UCSD-AML1 (cell line): Measurements from ENCODE around the gene FAM3A.

ENCODE experiments used
- DNase-seq: peaks from one replicate; lab custom pipeline; 2025; ENCODE audit not compliant: unreplicated experiment; lab: John Stamatoyannopoulos, UW

The FAM3A gene

DNA sequence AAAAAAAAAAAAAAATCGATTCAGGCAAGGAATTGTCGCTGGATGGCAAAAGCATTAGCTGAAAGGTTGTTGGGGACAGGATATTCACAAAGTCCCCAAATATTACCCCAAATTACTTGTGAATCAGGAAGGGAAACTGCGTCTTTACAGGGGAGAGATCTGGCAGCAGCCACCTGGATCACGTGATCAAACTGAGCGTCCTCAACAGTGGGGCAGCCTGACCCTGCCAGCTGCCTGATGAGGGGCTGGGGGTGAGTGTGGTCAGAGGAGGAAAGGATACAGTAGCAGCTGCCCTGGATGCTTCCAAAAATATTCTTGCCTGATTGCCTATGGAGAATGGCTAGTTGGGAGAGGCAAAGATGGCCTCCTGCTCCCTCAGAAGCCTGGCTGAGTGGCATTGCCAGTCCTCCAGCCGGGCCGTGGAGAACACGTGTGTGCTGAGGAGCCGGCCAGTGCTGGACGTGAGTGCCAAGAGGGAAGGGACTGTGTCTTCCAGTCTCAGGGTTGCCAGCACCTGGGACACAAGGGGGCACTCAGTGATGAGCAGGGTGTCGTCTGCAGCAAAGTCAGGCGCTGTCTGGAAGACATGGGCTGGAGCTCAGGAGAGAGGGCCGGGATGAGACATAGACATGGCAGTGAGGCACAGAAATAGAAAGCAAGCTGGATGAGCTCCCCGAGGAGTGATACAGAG lies 34.0 kb downstream of the FAM3A start:
- no peak for DNase-seq

DNA sequence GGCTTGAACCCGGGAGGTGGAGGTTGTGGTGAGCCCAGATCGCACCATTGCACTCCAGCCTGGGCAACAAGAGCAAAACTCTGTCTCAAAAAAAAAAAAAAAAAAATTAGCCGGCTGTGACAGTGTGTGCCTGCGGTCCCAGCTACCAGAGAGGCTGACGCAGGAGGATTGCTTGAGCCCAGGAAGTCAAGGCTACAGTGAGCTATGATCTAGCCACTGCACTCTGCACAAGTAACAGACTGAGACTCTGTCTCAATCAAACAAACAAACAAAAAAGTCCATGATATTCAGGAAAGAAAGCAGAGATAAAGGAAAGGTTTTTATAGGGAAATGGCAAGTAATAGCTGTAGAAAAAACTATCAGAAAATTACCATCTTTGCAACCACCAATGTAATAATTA lies 34.8 kb downstream of the FAM3A start:
- no peak for DNase-seq

DNA sequence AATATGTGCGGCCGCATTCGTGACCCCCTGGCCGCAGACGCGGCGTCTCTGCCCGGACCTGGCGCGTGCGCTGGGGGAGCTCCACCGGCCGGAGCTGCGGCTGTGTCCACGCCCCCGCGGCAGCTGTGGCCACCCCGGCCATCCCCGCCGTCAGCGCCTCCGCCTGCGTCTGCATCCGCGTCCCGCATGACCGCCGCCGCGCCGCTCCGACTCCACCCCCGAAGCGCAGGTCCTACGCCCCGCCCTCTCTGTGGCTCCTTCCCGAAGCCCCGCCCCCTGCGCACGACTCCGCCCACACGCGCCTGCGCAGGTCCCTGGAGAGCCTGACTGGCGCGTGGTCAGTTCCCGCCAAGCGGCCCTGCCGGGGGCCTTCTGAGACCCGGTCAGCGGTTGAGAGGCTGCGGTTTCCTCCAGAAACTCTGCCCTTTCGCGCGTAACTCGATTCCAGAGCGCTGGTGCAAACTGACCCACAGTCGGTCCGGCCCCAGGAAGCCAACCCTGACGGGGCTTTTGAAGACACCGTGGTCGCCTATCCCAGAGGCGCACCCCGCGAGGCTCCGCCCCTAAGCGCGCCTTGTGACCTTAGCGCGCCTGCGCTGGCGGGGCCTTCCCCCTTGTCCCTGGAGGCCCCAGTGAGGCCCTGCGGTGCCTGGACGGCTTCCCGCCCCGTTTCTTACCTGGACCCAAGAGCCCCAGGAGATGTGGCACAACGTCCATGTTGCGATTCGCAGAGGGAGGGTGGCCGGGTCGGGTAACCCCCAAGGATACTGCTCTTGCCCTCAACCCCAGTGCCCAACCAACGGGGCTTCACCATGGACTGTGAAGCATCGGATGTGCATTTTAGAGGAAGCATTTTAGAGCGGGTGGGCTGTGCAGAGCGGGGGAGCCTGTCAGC lies 37.1 kb downstream of the FAM3A start, which contains the start of gene LAGE3:
TSS of gene LAGE3 (minus strand) at position 554 of the 895 bp plus-strand sequence. CDS start at position 188, 366 bp downstream.
- DNase-seq, result peak; percentile 92

DNA sequence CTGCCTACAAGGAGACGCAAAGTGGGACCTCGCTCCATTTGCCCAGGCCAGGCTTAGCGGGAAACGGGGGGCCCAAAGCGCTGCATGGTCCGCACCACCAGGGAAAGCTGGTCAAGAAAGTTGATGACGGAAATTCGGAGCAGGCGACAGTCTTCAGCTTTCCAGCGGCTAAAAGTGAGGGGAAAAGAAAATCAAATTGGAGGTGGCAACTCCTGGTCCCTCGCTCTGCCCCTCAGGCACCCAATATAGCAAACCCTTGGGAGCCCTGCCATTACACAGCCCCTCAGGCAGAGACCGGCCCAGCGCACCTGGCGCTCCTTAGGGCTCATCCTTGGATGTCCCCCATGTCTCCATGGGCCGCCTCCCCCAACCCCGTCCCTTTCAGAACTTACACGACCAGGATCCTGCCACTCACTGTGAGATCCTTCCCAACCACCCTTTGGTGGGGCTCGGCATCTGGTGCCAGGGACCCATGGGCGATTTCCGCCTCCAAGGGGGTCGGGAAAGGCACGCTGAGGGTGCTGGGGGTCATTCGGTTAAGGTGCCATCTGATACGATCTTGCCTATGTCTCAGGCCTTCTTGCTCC lies 38.0 kb downstream of the FAM3A start:
- DNase-seq, result no peak

DNA sequence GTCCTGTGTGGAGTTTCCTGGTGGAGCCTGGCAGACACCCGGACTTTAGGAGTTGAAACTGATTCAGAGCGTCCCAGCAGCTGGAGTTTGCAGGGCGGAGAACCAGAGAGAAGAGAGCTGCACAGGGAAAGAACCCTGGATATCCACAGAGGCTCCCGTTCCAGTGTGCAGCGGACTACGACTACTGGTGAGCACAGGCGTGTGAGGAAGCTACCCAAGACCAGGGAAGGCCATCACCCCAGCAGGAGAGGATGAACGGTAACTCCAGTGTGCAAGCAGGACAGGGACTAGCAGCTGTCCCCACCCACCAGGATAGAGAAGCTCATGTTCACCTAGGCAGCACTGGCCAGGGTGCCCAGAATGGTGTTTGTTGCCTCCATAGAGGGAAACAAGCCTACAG lies 39.2 kb downstream of the FAM3A start:
- DNase-seq, result no peak

DNA sequence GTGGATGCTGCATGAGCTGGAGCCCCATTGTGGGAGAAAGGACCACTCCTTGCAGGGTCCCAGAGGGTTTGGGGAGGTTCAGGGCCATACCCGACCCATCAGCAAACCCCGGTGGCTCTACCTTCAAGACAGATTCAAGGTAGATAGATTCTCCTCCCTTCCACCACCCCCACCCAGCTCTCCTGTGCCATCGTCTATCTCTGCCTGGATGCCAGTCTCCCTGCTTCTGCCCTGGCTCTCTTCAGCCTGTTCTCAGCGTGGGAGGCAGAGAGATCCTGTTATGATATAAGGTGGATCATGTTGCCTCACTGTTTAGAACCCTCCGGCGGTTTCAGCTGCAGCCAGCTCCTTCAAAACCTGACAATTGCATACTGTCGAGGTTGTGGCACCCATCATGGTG lies 42.3 kb downstream of the FAM3A start:
- no peak for DNase-seq

DNA sequence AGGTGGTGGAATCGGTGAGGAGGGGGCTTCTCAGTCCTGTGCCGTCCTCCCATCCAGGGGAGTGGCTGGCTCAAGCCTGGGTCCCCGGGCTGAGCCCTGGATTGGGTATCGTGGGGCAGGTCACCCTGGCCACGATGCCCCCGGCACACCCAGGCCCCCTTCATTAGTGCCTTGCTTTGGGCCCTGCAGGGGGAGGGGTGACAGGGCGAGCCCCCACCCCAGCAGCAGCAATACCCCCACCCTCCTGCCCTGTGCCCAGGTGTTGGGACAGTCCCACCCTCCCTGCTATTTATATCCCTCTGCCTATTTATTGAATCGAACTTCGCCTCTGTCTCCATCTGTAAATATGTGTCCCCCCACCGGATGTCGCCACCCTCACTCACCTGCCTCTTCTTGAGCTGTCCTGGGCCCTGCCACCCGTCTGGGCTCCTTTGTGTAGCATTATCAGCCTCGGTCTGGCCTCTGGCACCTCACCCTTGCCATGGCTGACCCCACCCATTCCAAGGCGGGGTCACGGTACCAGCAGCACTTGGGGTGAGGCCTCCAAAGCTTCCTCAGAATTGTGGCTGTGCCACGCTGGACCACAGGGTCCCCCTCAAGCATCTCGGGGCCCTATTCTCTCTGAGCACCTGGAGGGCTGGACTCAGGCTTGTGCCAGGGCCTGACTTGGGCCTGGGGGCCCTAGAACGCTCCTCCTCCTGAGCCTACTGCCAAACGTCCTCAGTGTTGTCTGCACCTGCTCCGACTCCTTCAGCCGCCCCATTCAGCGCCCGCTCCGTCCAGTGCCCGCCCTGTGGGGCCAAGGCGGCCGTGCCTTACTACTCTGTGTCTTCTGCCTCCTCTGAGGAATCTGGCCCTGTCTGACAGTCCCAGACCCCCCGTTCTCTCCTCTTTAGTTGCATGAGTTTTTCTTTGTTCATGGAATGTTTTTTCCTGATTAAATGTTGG lies 43.1 kb downstream of the FAM3A start:
- no peak for DNase-seq

DNA sequence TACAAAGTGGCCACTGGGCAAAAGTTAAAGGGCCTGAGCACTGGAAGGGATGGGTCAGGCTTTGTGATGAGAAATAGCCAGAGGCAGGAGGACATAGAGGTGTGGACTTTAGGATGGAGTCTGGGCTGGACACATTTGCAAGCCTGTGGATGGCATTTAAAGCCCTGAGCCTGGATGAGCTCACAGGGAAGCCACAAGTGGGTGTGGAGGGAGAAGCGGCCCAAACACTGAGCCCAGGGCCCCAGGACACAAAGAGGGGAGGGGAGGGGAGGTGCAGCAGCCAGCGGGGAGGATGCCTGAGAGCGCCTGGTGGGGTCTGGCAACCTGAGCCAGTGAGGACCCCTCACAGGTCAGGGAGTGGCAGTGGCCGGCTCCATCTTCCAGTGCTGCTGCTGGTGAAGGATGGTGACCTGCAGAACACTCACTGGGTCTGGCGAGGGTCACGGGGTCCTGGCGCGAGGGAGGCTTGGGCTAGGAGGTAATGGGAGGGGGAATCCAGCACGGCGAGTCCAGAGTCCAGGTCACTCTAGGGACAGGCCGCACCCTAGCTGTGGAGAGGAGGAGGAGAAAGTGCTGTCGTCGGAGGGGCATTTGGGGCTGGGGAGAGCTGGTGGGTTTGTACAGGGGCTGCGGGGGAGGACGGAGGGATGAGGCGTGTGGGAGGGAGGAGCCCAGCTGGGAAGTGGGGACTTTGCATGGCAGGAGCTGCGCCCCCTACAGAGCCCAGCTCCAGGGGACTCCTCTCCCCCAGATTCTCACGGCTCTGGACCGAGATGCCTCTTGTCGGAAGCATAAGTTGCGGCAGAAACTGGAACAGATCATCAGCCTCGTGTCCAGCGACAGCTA lies 44.0 kb downstream of the FAM3A start:
- DNase-seq, result no peak

DNA sequence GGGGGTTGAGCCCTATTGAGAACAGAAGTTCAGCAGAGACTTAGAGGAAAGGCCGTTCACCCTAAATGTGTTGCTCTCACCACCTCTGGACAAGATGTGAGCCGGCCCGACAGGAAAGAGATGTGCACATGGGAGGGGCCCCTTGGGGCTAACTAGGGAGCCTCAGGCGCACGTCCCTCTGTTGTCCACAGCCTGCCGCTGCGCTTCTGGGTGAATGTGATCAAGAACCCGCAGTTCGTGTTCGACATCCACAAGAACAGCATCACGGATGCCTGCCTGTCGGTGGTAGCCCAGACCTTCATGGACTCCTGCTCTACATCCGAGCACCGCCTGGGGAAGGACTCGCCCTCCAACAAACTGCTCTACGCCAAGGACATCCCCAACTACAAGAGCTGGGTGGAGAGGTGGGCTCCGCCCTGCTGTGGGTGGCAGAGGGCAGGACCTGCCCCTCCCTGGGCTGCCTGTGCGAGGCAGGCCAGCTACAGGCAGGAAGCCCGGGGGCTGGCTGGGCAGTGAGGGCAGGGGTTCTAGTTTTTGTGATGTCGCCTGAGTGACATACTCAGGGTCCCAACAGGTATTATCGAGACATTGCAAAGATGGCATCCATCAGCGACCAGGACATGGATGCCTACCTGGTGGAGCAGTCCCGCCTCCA lies 45.0 kb downstream of the FAM3A start:
- no peak for DNase-seq

DNA sequence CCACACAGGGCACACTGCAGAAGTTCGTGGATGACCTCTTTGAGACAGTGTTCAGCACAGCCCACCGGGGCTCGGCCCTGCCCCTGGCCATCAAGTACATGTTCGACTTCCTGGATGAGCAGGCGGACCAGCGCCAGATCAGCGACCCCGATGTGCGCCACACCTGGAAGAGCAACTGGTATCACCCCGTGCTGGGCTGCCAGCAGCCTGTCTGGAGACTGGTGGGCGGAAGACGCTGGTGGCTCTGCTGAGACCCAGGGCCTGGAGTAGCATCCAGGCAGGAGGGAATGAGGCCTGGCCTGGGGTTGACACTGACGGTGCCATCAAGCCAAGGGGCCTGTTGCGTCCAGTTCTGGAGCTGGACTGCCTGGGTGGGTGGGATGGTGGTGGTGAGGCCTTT lies 45.6 kb downstream of the FAM3A start:
- DNase-seq, result no peak

DNA sequence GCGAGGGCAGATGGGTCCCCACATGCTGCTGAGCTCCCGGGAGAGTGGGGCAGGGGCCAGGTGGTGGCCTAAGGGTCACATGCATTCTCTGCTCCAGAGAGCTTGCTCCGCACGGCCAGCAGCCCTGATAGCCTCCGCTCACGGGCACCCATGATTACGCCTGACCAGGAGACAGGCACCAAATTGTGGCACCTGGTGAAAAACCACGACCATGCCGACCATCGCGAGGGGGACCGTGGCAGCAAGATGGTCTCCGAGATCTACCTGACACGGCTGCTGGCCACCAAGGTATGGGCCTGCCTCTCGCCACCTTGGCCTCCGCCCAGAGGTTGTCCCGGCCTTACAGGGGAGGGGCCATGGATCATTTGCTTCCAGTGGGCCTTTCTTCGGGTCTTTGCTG lies 46.2 kb downstream of the FAM3A start:
- no peak for DNase-seq

DNA sequence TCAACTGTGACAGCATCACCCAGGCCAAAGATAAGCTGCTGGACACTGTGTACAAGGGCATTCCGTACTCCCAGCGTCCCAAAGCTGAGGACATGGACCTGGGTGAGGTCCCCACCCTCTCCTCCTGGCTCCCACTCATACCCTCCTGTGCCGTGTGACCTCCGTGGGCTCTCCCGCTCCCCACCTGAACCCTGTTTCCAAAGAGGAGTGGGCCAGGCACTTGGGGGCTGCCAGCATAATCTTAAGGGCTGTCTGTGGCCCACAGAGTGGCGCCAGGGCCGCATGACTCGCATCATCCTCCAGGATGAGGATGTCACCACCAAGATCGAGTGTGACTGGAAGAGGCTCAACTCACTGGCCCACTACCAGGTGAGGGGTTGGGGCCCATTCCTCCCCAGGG lies 46.9 kb downstream of the FAM3A start:
- no peak for DNase-seq

DNA sequence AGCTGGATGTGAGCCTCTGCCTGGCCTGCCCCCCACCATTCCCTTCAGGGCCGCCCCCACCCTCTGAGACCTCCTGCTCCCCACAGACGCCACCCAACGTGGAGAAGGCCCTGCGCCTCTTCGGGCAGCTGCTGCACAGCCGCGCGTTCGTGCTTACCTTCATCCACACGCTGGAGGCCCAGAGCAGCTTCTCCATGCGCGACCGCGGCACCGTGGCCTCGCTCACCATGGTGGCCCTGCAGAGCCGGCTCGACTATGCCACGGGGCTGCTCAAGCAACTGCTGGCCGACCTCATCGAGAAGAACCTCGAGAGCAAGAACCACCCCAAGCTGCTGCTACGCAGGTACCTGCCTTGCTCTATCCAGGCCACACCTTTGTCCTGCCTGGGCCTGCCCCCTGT lies 47.8 kb downstream of the FAM3A start:
- DNase-seq, result no peak

DNA sequence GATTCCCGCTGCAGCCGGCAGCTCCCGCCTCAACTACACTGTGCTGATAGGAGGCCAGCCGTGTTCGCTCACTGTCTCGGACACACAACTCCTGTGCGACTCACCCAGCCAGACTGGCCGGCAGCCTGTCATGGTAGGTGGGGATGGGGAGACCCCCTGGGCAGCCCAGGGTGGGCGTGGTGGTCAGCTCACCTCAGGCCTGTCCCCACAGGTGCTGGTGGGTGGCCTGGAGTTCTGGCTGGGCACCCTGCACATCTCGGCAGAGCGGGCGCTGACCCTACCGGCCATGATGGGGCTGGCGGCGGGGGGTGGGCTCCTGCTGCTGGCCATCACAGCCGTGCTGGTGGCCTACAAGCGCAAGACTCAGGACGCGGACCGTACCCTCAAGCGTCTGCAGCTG lies 48.5 kb downstream of the FAM3A start:
- DNase-seq, result no peak

DNA sequence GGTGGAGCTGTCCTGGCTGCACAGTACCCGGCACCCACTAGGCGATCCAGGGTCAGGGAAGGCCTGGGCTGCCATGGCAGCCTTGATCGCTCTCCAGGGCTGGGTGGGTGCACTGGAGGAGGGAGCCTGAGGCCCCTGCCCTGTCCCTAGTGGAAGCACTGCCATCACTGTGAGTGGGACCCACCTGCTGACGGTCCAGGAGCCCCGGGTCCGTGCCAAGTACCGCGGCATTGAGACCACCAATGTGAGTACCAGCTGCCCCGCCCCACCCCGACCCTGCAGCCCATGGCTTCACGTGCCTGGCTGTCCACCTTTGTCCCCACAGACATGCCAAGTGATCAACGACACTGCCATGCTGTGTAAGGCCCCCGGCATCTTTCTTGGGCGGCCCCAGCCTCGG lies 49.1 kb downstream of the FAM3A start:
- no peak for DNase-seq

DNA sequence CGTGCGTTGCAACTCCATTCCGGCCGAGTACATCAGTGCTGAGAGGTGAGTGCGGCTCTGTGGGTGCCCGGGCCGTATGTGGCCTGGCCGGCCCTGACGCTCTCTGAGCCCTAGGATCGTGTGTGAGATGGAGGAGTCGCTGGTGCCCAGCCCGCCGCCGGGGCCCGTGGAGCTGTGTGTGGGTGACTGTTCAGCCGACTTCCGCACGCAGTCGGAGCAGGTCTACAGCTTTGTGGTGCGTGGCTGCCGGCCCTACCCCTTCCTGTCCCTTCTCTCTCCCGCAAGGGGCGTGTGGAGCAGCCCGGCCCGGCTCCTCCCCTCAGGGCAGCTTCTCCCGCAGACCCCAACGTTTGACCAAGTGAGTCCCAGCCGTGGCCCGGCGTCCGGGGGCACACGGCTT lies 50.0 kb downstream of the FAM3A start:
- DNase-seq, result no peak

DNA sequence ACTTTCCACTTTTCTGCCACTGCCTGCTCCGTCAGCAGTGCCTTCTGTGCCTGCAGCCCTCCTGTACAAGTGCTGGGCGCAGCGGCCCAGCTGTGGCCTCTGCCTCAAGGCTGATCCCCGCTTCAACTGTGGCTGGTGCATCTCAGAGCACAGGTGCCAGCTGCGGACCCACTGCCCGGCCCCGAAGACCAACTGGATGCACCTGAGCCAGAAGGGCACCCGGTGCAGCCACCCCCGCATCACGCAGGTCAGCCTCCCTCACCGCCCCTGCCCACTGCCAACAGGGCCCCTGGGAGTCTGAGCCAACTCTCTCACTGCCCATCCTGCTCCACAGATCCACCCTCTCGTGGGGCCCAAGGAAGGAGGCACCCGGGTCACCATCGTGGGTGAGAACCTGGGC lies 50.4 kb downstream of the FAM3A start:
- DNase-seq, result no peak

DNA sequence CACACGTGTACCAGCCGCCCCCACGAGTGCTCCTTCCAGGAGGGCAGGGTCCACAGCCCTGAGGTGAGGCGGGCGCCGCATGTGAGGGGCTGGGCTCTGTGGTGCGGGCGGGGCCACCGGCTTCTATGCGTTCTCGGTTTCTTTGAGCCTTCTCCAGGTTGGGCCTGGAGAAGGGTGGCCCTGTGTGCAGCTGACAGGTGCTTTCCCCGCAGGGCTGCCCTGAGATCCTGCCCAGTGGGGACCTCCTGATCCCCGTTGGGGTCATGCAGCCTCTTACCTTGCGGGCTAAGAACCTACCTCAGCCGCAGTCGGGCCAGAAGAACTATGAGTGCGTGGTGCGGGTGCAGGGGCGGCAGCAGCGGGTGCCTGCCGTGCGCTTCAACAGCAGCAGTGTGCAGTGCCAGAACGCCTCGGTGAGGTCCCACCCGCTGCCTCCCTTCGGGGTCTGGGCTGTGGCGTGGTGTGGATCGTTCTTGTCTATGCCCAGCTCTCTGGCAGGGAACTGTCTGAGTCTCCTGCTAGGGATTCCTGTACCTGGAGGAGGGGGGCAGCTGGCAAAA lies 51.1 kb downstream of the FAM3A start:
- no peak for DNase-seq

DNA sequence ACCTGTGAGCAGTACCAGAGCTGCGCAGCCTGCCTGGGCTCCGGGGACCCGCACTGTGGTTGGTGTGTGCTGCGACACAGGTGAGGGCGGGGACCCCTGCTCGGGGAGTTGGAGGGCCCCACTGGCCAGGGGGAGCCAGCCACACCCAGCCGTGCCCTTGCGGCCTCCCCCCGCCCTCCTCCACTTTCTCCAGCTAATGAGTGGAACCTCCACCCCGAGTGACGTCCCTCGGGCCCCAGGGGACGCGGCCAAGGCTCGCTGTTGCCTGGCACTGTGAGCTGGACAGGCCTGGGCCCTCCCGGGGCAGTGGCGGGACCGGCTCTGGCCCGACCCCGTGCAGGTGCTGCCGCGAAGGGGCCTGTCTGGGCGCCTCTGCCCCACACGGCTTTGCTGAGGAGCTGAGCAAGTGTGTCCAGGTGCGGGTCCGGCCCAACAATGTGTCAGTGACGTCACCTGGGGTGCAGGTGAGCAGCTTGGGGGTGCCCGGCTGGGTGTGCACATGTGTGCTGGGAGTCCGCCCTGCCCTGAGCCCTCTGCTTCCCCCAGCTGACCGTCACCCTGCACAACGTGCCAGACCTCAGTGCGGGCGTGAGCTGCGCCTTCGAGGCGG lies 52.3 kb downstream of the FAM3A start:
- no peak for DNase-seq
